Spleen (tissue), 7 donors: ENCODE measurements around the gene SLIT1.

Experiments
- CTCF ChIP-seq, 11 experiments: fragments of 200-600 bp in 7 of 11; fragments of 450-650 bp in 4 of 11; sonication (generic) in 4 of 11; IDR thresholded peaks in 8 of 11; conservative IDR thresholded peaks in 3 of 11; 1 replicate in 7 of 11; 2 replicates in 4 of 11; pipeline versions ENCODE4 v1.4.0 to v1.8.0; 2016 to 2021; ENCODE audit warnings: antibody characterized with exemption in 11 of 11, inconsistent platforms in 4 of 11, mild to moderate bottlenecking in 1 of 11
- POLR2A ChIP-seq, 3 donors: fragments of 450-650 bp; IDR thresholded peaks; one replicate each; pipeline ENCODE4 v1.5.1; 2017; ENCODE audit warnings: antibody characterized with exemption in 3 of 3, mild to moderate bottlenecking in 1 of 3
- POLR2AphosphoS5 ChIP-seq, 3 donors: sonication (generic); formaldehyde crosslinking; IDR thresholded peaks; one replicate each; pipeline ENCODE4 v1.5.1; 2017; ENCODE audit warnings: antibody characterized with exemption in 3 of 3
- donor health status: DM: no; HTN: no; CAD: no; lungs with moderate emphysema.
- donor health status: DM: no; HTN: no; CAD: no.
- donor health status: DM: no; HTN: no; CAD: no.

- TF ChIP-seq POLR2A (IDR thresholded peaks at IDR 0.05) (no peak), CTCF (IDR thresholded peaks at IDR 0.05 in 8 of 11, conservative IDR thresholded peaks at IDR 0.05 in 3 of 11) (no peak), POLR2AphosphoS5 (IDR thresholded peaks at IDR 0.05) (no peak)
These were observed 50.3 kb downstream of the SLIT1 start for GRCh38 chr10:97135464-97135863.
